Esophagus muscularis mucosa (tissue), 4 donors: Measurements from ENCODE around the gene KCTD16. TPM values are rescaled to one million over a fixed set of nuclear protein-coding genes. Genes with fewer than 3 reads are reported as not detected.

Experiments used
- DNase-seq: peaks from one replicate; pipeline ENCODE4 v3.0.0-alpha.2; 2017; ENCODE audit errors: extremely low spot score
- H3K27ac ChIP-seq, 4 donors: fragments of 200-600 bp; sonication (generic); replicated peaks in 1 of 4; 1 replicate in 3 of 4; 2 replicates in 1 of 4; pipeline ENCODE4 v1.5.1; 2016 to 2019; ENCODE audit warnings: mild to moderate bottlenecking in 1 of 4
- H3K27me3 ChIP-seq, 4 donors: fragments of 200-600 bp; sonication (generic); one replicate each; pipeline versions ENCODE4 v1.5.1 to v1.6.0; 2016 to 2019
- H3K36me3 ChIP-seq, 4 donors: fragments of 200-600 bp; sonication (generic); one replicate each; pipeline ENCODE4 v1.5.1; 2016 to 2019
- H3K4me1 ChIP-seq, 4 donors: fragments of 200-600 bp; sonication (generic); one replicate each; pipeline ENCODE4 v1.5.1; 2016 to 2019
- H3K4me3 ChIP-seq, 4 donors: fragments of 200-600 bp; sonication (generic); 1 replicate in 2 of 4; 2 replicates in 2 of 4; pipeline ENCODE4 v1.5.1; 2016 to 2019; ENCODE audit warnings: mild to moderate bottlenecking in 4 of 4, moderate library complexity in 1 of 4
- H3K9me3 ChIP-seq, 4 donors: fragments of 200-600 bp; sonication (generic); 1 replicate in 3 of 4; 2 replicates in 1 of 4; pipeline ENCODE4 v1.5.1; 2016 to 2019
- EP300 ChIP-seq: sonication (generic); formaldehyde crosslinking; IDR thresholded peaks from one replicate; pipeline ENCODE4 v1.6.1; 2017; ENCODE audit warnings: antibody characterized with exemption
- POLR2A ChIP-seq: fragments of 450-650 bp; IDR thresholded peaks from one replicate; pipeline ENCODE4 v1.6.1; 2017; ENCODE audit warnings: antibody characterized with exemption, moderate library complexity, mild to moderate bottlenecking, low read depth
- POLR2AphosphoS5 ChIP-seq, 2 donors: sonication (generic); formaldehyde crosslinking; IDR thresholded peaks; one replicate each; pipeline ENCODE4 v1.6.1; 2017; ENCODE audit warnings: antibody characterized with exemption in 2 of 2
- WGBS: methylation state at CpG from one replicate; pipeline ENCODE4 v1.1.5; 2018; 5-methylcytosine and 5-hydroxymethylcytosine counted together
- intact Hi-C: fragments of 100-400 bp; cut with DNase I; formaldehyde crosslinking; loops from one replicate; pipeline ENCODE4 v1.15.1; 2023
- total RNA-seq, 4 donors: library from RNA; depleted of rRNA; stranded (reverse); fragments of >200 nt; gene quantifications; one replicate each; pipeline versions ENCODE4 v1.1.0 to v1.2.1, GENCODE V29; 2016
- TF ChIP-seq, protein P1 (sequence below), 3 experiments: fragments of 200-600 bp in 2 of 3; fragments of 450-650 bp in 1 of 3; sonication (generic) in 2 of 3; IDR thresholded peaks; one replicate each; pipeline ENCODE4 v1.5.1; 2017 to 2019; ENCODE audit warnings: antibody characterized with exemption in 3 of 3, mild to moderate bottlenecking in 2 of 3, moderate library complexity in 1 of 3

KCTD16 gene
- total RNA-seq, 4 donors from 2014 or later: under 0.01 to 0.11 (median under 0.01) TPM; not detected in 1

DNA sequence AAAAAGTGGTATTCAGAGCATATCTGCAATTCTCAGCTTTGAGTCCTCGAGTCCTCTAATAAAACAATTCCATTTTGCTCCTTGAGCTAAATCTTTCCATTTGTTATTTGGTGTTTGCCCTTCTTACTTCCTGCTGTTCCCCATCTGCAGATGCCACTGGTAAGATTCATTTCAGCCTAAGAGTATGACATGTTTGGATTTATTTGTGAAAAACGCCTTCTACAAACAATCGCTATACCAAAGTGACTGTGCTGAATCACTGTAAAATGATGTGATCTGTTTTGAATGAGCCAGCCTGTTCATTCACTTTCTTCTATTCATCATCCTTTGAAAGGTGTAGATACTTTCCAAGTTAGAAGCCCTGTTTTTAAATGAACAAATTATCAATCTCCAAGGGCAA lies 27.7 kb downstream of the KCTD16 start:
- 68% methylated on average over 3 of the region's 3 CpGs for WGBS
- Histone ChIP-seq H3K4me3 (no peak overlapping the region), H3K4me1 (peaks cover 0 to 10% (median 7%) of the 10 kb centered on the region in 4 donors), H3K36me3 (no peaks in the 10 kb centered on the region), H3K9me3 (no peaks in the 10 kb centered on the region), H3K27me3 (peaks cover 0 to 36% (median 0%) of the 10 kb centered on the region in 4 donors), H3K27ac (no peak overlapping the region)
- no peak for TF ChIP-seq POLR2AphosphoS5 (IDR thresholded peaks at IDR 0.05)
- TF ChIP-seq EP300: no peak
- no peak for TF ChIP-seq POLR2A
- TF ChIP-seq, protein P1, sequence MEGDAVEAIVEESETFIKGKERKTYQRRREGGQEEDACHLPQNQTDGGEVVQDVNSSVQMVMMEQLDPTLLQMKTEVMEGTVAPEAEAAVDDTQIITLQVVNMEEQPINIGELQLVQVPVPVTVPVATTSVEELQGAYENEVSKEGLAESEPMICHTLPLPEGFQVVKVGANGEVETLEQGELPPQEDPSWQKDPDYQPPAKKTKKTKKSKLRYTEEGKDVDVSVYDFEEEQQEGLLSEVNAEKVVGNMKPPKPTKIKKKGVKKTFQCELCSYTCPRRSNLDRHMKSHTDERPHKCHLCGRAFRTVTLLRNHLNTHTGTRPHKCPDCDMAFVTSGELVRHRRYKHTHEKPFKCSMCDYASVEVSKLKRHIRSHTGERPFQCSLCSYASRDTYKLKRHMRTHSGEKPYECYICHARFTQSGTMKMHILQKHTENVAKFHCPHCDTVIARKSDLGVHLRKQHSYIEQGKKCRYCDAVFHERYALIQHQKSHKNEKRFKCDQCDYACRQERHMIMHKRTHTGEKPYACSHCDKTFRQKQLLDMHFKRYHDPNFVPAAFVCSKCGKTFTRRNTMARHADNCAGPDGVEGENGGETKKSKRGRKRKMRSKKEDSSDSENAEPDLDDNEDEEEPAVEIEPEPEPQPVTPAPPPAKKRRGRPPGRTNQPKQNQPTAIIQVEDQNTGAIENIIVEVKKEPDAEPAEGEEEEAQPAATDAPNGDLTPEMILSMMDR (IDR thresholded peaks at IDR 0.05): no peak
- intact Hi-C loops: no loop called here
- DNase-seq: no peak

DNA sequence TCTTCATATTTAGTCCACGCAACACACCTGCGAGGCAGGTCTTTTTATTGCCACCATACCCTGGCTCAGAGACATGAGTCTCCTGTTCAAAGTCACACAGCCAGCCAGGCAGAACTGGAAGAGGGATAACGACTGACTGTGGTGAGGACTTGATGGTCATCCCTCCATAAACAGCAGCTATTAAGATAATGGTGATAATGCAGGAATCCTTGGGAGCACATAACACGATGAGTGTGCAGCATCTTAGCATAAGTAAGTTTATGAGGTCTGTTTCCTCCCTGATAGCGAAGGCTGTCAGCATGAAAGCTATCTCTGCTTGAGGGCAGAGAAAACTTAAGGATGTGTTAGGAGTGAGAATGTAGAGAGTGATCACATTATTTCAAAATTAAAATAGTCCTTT lies 30.9 kb downstream of the KCTD16 start:
- Histone ChIP-seq H3K9me3 (no peaks in the 10 kb centered on the region), H3K27ac (no peak overlapping the region), H3K36me3 (no peaks in the 10 kb centered on the region), H3K4me3 (no peak overlapping the region), H3K4me1 (peaks cover 5 to 19% (median 15%) of the 10 kb centered on the region in 4 donors), H3K27me3 (peaks cover 0 to 49% (median 16%) of the 10 kb centered on the region in 4 donors)
- 66% methylated on average over 5 of the region's 5 CpGs for WGBS
- DNase-seq: no peak
- TF ChIP-seq, protein P1 (IDR thresholded peaks at IDR 0.05): no peak
- TF ChIP-seq POLR2A (no peak), POLR2AphosphoS5 (IDR thresholded peaks at IDR 0.05) (no peak), EP300 (no peak)
- intact Hi-C loops: loop anchor here (10.0 kb wide), 1 partner anchor 1853 kb away; no protein-coding TSS in a partner anchor

DNA sequence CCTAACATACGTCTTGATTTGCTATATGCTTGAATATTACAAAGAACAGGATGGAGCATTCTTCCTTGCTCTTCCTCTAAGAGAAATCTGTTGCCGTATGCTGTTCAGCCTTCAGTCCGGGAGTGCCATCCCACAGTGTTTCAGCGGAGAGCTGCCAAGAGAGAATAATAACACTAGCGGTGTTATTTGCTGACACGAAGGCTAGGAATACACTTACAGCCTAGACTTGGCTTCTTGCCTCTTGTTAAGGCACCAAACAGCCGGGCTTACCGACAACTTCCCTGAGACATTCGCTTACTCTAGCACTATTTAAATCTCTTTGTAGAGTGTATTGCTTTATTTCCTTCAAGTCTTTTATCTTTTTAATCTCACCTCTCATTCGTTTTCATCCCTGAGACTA lies 31.4 kb downstream of the KCTD16 start:
- no peak overlapping the region for H3K27ac ChIP-seq
- H3K9me3 ChIP-seq: no peaks in the 10 kb centered on the region
- 23% methylated on average over 10 of the region's 10 CpGs for WGBS
- peaks cover 0 to 53% (median 16%) of the 10 kb centered on the region in 4 donors for H3K27me3 ChIP-seq
- no peak for TF ChIP-seq EP300
- TF ChIP-seq POLR2AphosphoS5 (IDR thresholded peaks at IDR 0.05): no peak
- no peak for TF ChIP-seq POLR2A
- TF ChIP-seq, protein P1 (IDR thresholded peaks at IDR 0.05): no peak
- H3K36me3 ChIP-seq: no peaks in the 10 kb centered on the region
- H3K4me3 ChIP-seq: no peak overlapping the region
- peaks cover 5 to 19% (median 15%) of the 10 kb centered on the region in 4 donors for H3K4me1 ChIP-seq
- no peak for DNase-seq
- intact Hi-C loops: loop anchor here (10.0 kb wide), 1 partner anchor 1853 kb away; no protein-coding TSS in a partner anchor

DNA sequence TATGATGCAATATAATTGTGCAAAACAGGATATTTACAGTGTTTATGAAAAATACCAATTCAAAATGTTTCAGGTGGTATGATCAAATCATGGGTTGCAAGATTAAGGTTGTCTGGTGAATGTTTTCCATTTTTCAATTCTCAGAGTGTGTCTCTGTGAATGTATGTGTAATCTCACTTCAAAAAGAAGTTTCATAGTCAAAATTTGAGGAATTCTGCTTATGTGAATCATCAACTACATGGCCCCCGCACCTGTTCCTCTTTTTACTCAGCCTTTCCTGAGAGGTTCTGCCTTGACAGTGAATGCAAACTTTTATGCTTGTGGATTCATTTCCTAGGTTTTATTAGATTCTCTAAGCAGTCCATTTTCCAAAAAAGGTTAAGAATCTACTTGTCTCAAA lies 32.1 kb downstream of the KCTD16 start:
- intact Hi-C loops: loop anchor here (10.0 kb wide), 1 partner anchor 1852 kb away; no protein-coding TSS in a partner anchor
- H3K27me3 ChIP-seq: peaks cover 0 to 55% (median 16%) of the 10 kb centered on the region in 4 donors
- WGBS: 82% methylated on average over 1 of the region's 1 CpG

More for the DNA sequence above, 32.1 kb downstream of the KCTD16 start:
- Histone ChIP-seq H3K27ac (no peak overlapping the region), H3K4me1 (peaks cover 5 to 19% (median 15%) of the 10 kb centered on the region in 4 donors), H3K9me3 (no peaks in the 10 kb centered on the region), H3K36me3 (no peaks in the 10 kb centered on the region), H3K4me3 (no peak overlapping the region)
- TF ChIP-seq POLR2AphosphoS5 (IDR thresholded peaks at IDR 0.05) (no peak), POLR2A (no peak), EP300 (no peak)
- TF ChIP-seq, protein P1 (IDR thresholded peaks at IDR 0.05): no peak
- no peak for DNase-seq
